ENCODE data around the gene SLC5A4. TPM values are rescaled to one million over a fixed set of nuclear protein-coding genes. Genes with fewer than 3 reads are reported as not detected.

SLC5A4 gene
- total RNA-seq, 1 experiment from 2014 or later, result not detected

- no CpG with 5 or more reads among the region's 2 CpGs for WGBS (ENCODE audit: extremely low coverage, insufficient read length, low lambda C conversion rate)
- peaks cover 73% of the 10 kb centered on the region for H3K27me3 Mint-ChIP-seq (ENCODE audit: low read depth)
- H3K9me3 ChIP-seq (ENCODE audit: control insufficient read depth, low read depth, low read length), result no peaks in the 10 kb centered on the region
Observed at GRCh38 chr22:32258791-32259190, 3.6 kb upstream of the SLC5A4 start.

More at GRCh38 chr22:32258791-32259190, 3.6 kb upstream of the SLC5A4 start:
- Histone ChIP-seq H2AFZ (ENCODE audit: low read length) (no peak overlapping the region), H2BK12ac (ENCODE audit: insufficient read length, low read depth, low read length) (no peak overlapping the region), H3K4ac (ENCODE audit: low read depth, low read length) (no peak overlapping the region), H3K4me1 (ENCODE audit: insufficient read depth, low read length) (no peaks in the 10 kb centered on the region), H2BK5ac (ENCODE audit: insufficient read length, low read length) (no peak overlapping the region), H2BK20ac (ENCODE audit: low read depth, low read length, poor library complexity, severe bottlenecking) (no peak overlapping the region), H3K23ac (ENCODE audit: insufficient read length, low read depth, low read length) (no peak overlapping the region), H3K27me3 (ENCODE audit: insufficient read depth, low read length) (no peaks in the 10 kb centered on the region), H3K14ac (ENCODE audit: insufficient read depth, low read length) (no peak overlapping the region), H3K4me2 (ENCODE audit: insufficient read depth, insufficient read length, low read length) (no peak overlapping the region), H3K79me2 (ENCODE audit: insufficient read depth, low read length) (no peaks in the 10 kb centered on the region), H4K20me1 (ENCODE audit: control insufficient read depth, insufficient read depth, insufficient read length) (no peaks in the 10 kb centered on the region), H4K8ac (replicated peaks; ENCODE audit: insufficient read length, low read depth, low read length) (no peak overlapping the region), H3K18ac (ENCODE audit: insufficient read length, low read depth, low read length) (no peak overlapping the region), H3K27ac (ENCODE audit: insufficient read length, low read depth, low read length) (no peak overlapping the region), H3K9ac (ENCODE audit: extremely low read depth, insufficient read length, low read length) (no peak overlapping the region), H3K79me1 (ENCODE audit: insufficient read depth, low read depth, low read length, poor library complexity, severe bottlenecking) (no peaks in the 10 kb centered on the region), H3T11ph (ENCODE audit: low read length) (no peak overlapping the region), H2AK5ac (ENCODE audit: insufficient read length, low read length) (no peak overlapping the region), H2BK120ac (ENCODE audit: low read depth, low read length, poor library complexity, severe bottlenecking) (no peak overlapping the region), H4K5ac (ENCODE audit: insufficient read length, low read depth, low read length) (no peak overlapping the region), H3K56ac (ENCODE audit: insufficient read length, low read depth, low read length) (no peak overlapping the region), H2BK15ac (ENCODE audit: low read depth, low read length) (no peak overlapping the region), H4K91ac (ENCODE audit: insufficient read length, low read depth, low read length) (no peak overlapping the region), H3K23me2 (ENCODE audit: insufficient read length, low read depth, low read length, poor library complexity, severe bottlenecking) (no peaks in the 10 kb centered on the region)
- H3K4me1 Mint-ChIP-seq, result no peaks in the 10 kb centered on the region; a peak in 1 of 4 replicates
- H3K27ac Mint-ChIP-seq, result no peak overlapping the region
- 0 out of 7 replicates have a peak, but pooled peaks cover 0 to 1% (median 0%) of the 10 kb centered on the region in 3 experiments for H3K36me3 Mint-ChIP-seq (ENCODE audit: insufficient read depth in 1 of 3, low read depth in 3 of 3)
- no peak for DNase-seq
- no peak overlapping the region for H3K4me3 Mint-ChIP-seq
- no peak for TF ChIP-seq CTCF (conservative IDR thresholded peaks at IDR 0.05)
- no peaks in the 10 kb centered on the region; a peak in 1 of 5 replicates for H3K9me3 Mint-ChIP-seq

All from H9 (cell line).